K562 (cell line): ENCODE data around the gene MBNL1. TPM values are rescaled to one million over a fixed set of nuclear protein-coding genes. Genes with fewer than 3 reads are reported as not detected.

Experiments used
- ATAC-seq: fragments of 200-7000 bp; cut with Tn5 transposase; 3 replicates; pipeline ENCODE4 v1.9.1; 2020; ENCODE audit warnings: moderate library complexity
- BruUV-seq: library from RNA; stranded (reverse); fragments of 400-500 nt; replicated peaks from 2 replicates; lab custom pipeline; 2021; lab: Mats Ljungman, UMichigan
- CTCF ChIA-PET: fragments of 300-600 bp; formaldehyde crosslinking; extraction: SDS; loops from one replicate; lab custom pipeline; 2021; ENCODE audit warnings: low intra/inter-chr PET ratio; lab: Yijun Ruan, JAX
- POLR2A ChIA-PET: fragments of 300-600, 350-650 bp; sonication (Branson Sonifier 250); formaldehyde crosslinking; extraction: SDS; loops from one replicate; lab custom pipeline; 2021; ENCODE audit warnings: antibody characterized with exemption, inconsistent platforms; lab: Yijun Ruan, JAX
- DNase-seq, 4 experiments: peaks; one replicate each; pipeline versions ENCODE4 v3.0.0 to v3.0.0-alpha.2; 2011 to 2018; ENCODE audit warnings: low spot score in 3 of 4, mixed read lengths in 3 of 4; ENCODE audit errors: extremely low read depth in 1 of 4
- FAIRE-seq: peaks from 2 replicates; lab custom pipeline; 2011; peaks lifted over from hg19 to GRCh38; lab: Jason Lieb, UNC
- H2AFZ ChIP-seq: 2 replicates; pipeline ENCODE4 v1.6.0; 2011; ENCODE audit warnings: low read depth, low read length, control low read depth, inconsistent platforms
- H3K27ac ChIP-seq: fragments of 200-600 bp; 3 replicates; pipeline ENCODE4 v1.8.0; 2011; ENCODE audit warnings: low read depth, mild to moderate bottlenecking, control low read depth, inconsistent platforms, low read length, moderate library complexity, mixed read lengths; ENCODE audit errors: extremely low read depth
- H3K27me3 ChIP-seq, 2 experiments: fragments of 300-600 bp in 1 of 2; 2 replicates in 1 of 2; 3 replicates in 1 of 2; pipeline versions ENCODE4 v1.6.0 to v1.8.0; 2011; ENCODE audit warnings: inconsistent platforms in 2 of 2, low read length in 2 of 2, mild to moderate bottlenecking in 1 of 2, mixed read lengths in 1 of 2, moderate library complexity in 1 of 2; ENCODE audit not compliant: control insufficient read depth in 2 of 2, insufficient read depth in 2 of 2
- H3K36me3 ChIP-seq: fragments of 300-600 bp; 3 replicates; pipeline ENCODE4 v1.8.0; 2011; ENCODE audit warnings: mild to moderate bottlenecking, low read length, inconsistent platforms; ENCODE audit not compliant: control insufficient read depth, insufficient read depth
- H3K4me1 ChIP-seq, 2 experiments: fragments of 200-600 bp in 1 of 2; replicated peaks in 1 of 2; 2 replicates in 1 of 2; 3 replicates in 1 of 2; pipeline versions ENCODE4 v1.5.1 to v1.8.0; 2011; ENCODE audit warnings: inconsistent platforms in 2 of 2, low read length in 2 of 2, mild to moderate bottlenecking in 1 of 2, mixed read lengths in 1 of 2, moderate library complexity in 1 of 2; ENCODE audit not compliant: control insufficient read depth in 2 of 2, insufficient read depth in 2 of 2
- H3K4me2 ChIP-seq: 2 replicates; pipeline ENCODE4 v1.6.1; 2011; ENCODE audit warnings: low read length, control low read depth, inconsistent platforms, mixed read lengths; ENCODE audit not compliant: insufficient read depth
- H3K4me3 ChIP-seq: fragments of 200-600 bp; sonication (generic), shearing (Covaris generic); 2 replicates; pipeline ENCODE4 v1.5.1; 2016; ENCODE audit warnings: control low read depth, inconsistent platforms
- H3K79me2 ChIP-seq: fragments of 200-600 bp; 3 replicates; pipeline ENCODE4 v1.8.0; 2011; ENCODE audit warnings: low read length, inconsistent platforms; ENCODE audit not compliant: control insufficient read depth, insufficient read depth
- H3K9ac ChIP-seq, 2 experiments: 2 replicates each; pipeline versions ENCODE4 v1.6.0 to v1.6.1; 2011; ENCODE audit warnings: low read depth in 2 of 2, low read length in 2 of 2, control low read depth in 1 of 2, inconsistent platforms in 1 of 2, mild to moderate bottlenecking in 1 of 2, mixed read lengths in 1 of 2; ENCODE audit not compliant: insufficient read depth in 1 of 2
- H3K9me1 ChIP-seq: one replicate; pipeline ENCODE4 v1.6.0; 2011; ENCODE audit warnings: inconsistent platforms, mild to moderate bottlenecking, low read length, moderate library complexity; ENCODE audit not compliant: control insufficient read depth, insufficient read depth
- H3K9me3 ChIP-seq: replicated peaks from 2 replicates; pipeline ENCODE4 v1.5.1; 2011; ENCODE audit warnings: low read depth, low read length, inconsistent platforms; ENCODE audit not compliant: control insufficient read depth, insufficient read depth
- H4K20me1 ChIP-seq: replicated peaks from 2 replicates; pipeline ENCODE4 v1.6.1; 2011; ENCODE audit warnings: low read length, inconsistent platforms, mixed read lengths; ENCODE audit not compliant: control insufficient read depth, insufficient read depth
- CBX2 ChIP-seq: fragments of 200-600 bp; sonication (generic); IDR thresholded peaks from one replicate; pipeline ENCODE4 v1.6.1; 2012; ENCODE audit warnings: mild to moderate bottlenecking, low read length, inconsistent platforms; ENCODE audit not compliant: insufficient read depth, poor library complexity, severe bottlenecking
- FIP1L1 ChIP-seq: fragments of 200-400 bp; formaldehyde crosslinking; IDR thresholded peaks from 2 replicates; pipeline ENCODE4 v1.6.1; 2018; ENCODE audit warnings: mild to moderate bottlenecking, low read depth, low read length; ENCODE audit not compliant: poor library complexity, severe bottlenecking
- PHF21A ChIP-seq: fragments of 450-650 bp; IDR thresholded peaks from 2 replicates; pipeline ENCODE4 v1.6.1; 2017; ENCODE audit warnings: low read depth, borderline replicate concordance
- POLR2H ChIP-seq: IDR thresholded peaks from 2 replicates; pipeline ENCODE4 v1.6.1; 2016; ENCODE audit warnings: missing genetic modification characterization, low read depth, mild to moderate bottlenecking, control low read depth, missing compliant biosample characterization, moderate library complexity
- SIN3A ChIP-seq, 2 experiments: fragments of 150-350 bp in 1 of 2; IDR thresholded peaks; 2 replicates each; pipeline ENCODE4 v1.6.1; 2011 to 2016; ENCODE audit warnings: borderline replicate concordance in 2 of 2, low read depth in 2 of 2, low read length in 2 of 2, mild to moderate bottlenecking in 2 of 2, moderate library complexity in 2 of 2; ENCODE audit not compliant: control insufficient read depth in 1 of 2
- SIN3B ChIP-seq: fragments of 450-650 bp; IDR thresholded peaks from 2 replicates; pipeline ENCODE4 v1.6.1; 2017; ENCODE audit warnings: low read depth, mild to moderate bottlenecking, moderate library complexity
- SNIP1 ChIP-seq: fragments of 450-650 bp; IDR thresholded peaks from 2 replicates; pipeline ENCODE4 v1.7.1; 2017; ENCODE audit warnings: low read depth, mild to moderate bottlenecking
- SRSF3 ChIP-seq: fragments of 200-400 bp; formaldehyde crosslinking; IDR thresholded peaks from 2 replicates; pipeline ENCODE4 v1.6.1; 2016; ENCODE audit warnings: mild to moderate bottlenecking, low read length, moderate library complexity; ENCODE audit not compliant: insufficient read depth
- THAP7 ChIP-seq: fragments of 250-450 bp; sonication (Bioruptor Pico); IDR thresholded peaks from 2 replicates; pipeline ENCODE4 v1.5.0; 2021
- ZNF239 ChIP-seq: fragments of 250-450 bp; sonication (Bioruptor Pico); IDR thresholded peaks from 2 replicates; pipeline ENCODE4 v1.4.0; 2020; ENCODE audit warnings: mild to moderate bottlenecking
- ZNF24 ChIP-seq: fragments of 450-650 bp; IDR thresholded peaks from 2 replicates; pipeline ENCODE4 v1.6.1; 2016
- ZNF696 ChIP-seq: fragments of 250-450 bp; sonication (Bioruptor Pico); conservative IDR thresholded peaks from 2 replicates; pipeline ENCODE4 v1.4.0; 2020; ENCODE audit warnings: mild to moderate bottlenecking, moderate library complexity
- WGBS: fragments of 100-300 bp; shearing (Covaris generic); methylation state at CpG from one replicate; pipeline ENCODE4 v1.1.6; 2016; ENCODE audit warnings: low coverage, mixed read lengths; ENCODE audit not compliant: insufficient coverage; ENCODE audit errors: missing lambda C conversion rate; 5-methylcytosine and 5-hydroxymethylcytosine counted together
- in situ Hi-C: fragments of 300-500 bp; cut with MboI; formaldehyde crosslinking; loops from 4 replicates; pipeline ENCODE4 v1.15.0; 2018; ENCODE audit warnings: inconsistent platforms, mixed read lengths
- intact Hi-C: fragments of 100-400 bp; cut with micrococcal nuclease; formaldehyde crosslinking; loops from 2 replicates; pipeline ENCODE4 v1.14.2; 2022
- polyA plus RNA-seq, 8 experiments: library from polyadenylated mRNA; depleted of rRNA in 4 of 8; stranded (reverse) in 5 of 8; unstranded in 3 of 8; fragments of >200 nt; fragmentation: Nextera tagmentation in 2 of 8; fragmentation: Illumina TruSeq in 1 of 8; extraction: Ambion mirVana in 2 of 8; extraction: Trizol in 1 of 8; gene quantifications; 2 replicates each; pipeline versions ENCODE4 v1.2.1 to v1.2.3, GENCODE V29; 2011 to 2014; ENCODE audit warnings: inconsistent platforms in 1 of 8, missing spikeins in 1 of 8
- total RNA-seq, 7 experiments: library from RNA; depleted of rRNA in 6 of 7; stranded (reverse); fragments of >200 nt in 6 of 7; fragmentation: Illumina TruSeq in 2 of 7; extraction: Trizol in 2 of 7; gene quantifications; 2 replicates each; pipeline versions ENCODE4 v1.2.1 to v1.2.3, GENCODE V29; 2011 to 2021; ENCODE audit warnings: low replicate concordance in 1 of 7
- TF ChIP-seq, protein P1 (sequence below): fragments of 450-650 bp; IDR thresholded peaks from 2 replicates; pipeline ENCODE4 v1.6.1; 2016; ENCODE audit warnings: low read depth, mild to moderate bottlenecking, moderate library complexity

Gene MBNL1
- total and polyA plus RNA-seq, 9 of the 15 experiments (the other 6 are each of a cell fraction or from before 2014, with no cell fraction given), result 70.3 to 243 (median 220) TPM

DNA sequence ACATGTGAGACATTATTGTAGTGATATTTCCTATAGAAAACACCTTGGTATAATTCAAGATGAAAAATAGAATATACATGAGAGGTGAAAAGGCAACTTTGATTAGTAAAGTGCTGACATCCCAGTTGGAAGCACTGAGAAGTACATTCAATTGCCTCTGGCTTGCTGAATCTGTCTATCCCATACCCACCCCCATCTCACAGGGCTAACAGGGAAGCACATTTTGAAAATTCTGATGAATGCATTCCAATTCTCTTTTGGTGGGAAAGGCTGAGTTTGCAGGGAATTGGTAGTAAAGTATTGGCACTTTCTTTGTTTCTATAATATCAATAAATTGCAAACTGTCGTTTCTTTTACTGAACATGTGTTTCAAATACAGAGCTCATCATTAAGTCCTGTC is 122.9 kb downstream of the MBNL1 start (continued):
- TF ChIP-seq PHF21A, result no peak
- TF ChIP-seq CBX2, result no peak
- no peak for TF ChIP-seq SNIP1
- TF ChIP-seq, protein P1, sequence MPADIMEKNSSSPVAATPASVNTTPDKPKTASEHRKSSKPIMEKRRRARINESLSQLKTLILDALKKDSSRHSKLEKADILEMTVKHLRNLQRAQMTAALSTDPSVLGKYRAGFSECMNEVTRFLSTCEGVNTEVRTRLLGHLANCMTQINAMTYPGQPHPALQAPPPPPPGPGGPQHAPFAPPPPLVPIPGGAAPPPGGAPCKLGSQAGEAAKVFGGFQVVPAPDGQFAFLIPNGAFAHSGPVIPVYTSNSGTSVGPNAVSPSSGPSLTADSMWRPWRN, result no peak
- TF ChIP-seq SIN3A (IDR thresholded peaks at IDR 0.05; ENCODE audit: borderline replicate concordance in 2 of 2, control insufficient read depth in 1 of 2, low read depth in 2 of 2, low read length in 2 of 2), result no peak
- TF ChIP-seq THAP7, result no peak
- no peak for TF ChIP-seq SRSF3
- no peak for TF ChIP-seq ZNF24

DNA sequence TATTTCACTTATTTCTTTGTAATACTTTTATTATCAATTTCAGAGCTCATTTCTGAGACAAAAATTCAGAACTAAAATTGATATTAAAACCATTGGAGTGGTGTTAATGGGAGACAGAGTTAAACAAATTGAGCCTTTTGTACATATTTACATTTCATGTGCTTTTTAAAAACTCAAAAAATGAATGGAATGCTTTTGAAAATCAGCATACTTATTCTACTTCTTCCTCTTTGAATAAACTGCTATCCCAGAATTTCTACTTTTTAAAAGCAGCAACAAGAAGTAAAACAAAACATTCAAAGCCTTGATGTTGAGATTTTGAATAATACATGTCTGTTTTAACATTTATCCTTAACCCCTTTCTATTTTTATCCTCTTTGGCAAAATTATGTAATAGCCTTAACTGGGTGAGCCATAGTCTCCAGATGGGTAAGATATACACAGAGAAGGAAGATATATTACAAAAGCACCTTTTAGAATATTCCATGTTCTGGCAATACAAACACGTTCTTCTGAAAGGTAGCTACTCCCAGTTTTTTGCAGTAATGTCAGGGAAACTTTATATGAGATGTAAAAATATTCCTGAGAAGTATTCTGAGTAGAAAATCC is 123.6 kb downstream of the MBNL1 start:
- ChIA-PET POLR2A (interaction anchor here (0.9 kb wide), 1 partner anchor 10 kb away, joined by 4 read pairs; no protein-coding TSS in a partner anchor), CTCF (no interaction called here)
- Histone ChIP-seq H3K27me3 (no peaks in the 10 kb centered on the region), H3K27ac (no peak overlapping the region), H3K36me3 (peaks cover 71% of the 10 kb centered on the region), H3K9ac (no peak overlapping the region), H3K9me1 (peaks cover 6% of the 10 kb centered on the region), H3K4me3 (no peak overlapping the region), H3K79me2 (peaks cover 99% of the 10 kb centered on the region), H3K4me2 (no peak overlapping the region), H3K4me1 (no peaks in the 10 kb centered on the region), H2AFZ (no peak overlapping the region), H3K9me3 (no peaks in the 10 kb centered on the region), H4K20me1 (peaks cover 7% of the 10 kb centered on the region)
- in situ Hi-C loops (no loop called here), intact Hi-C loops (no loop called here)
- ATAC-seq (no peak), FAIRE-seq (no peak), DNase-seq (no peak)
- no peak for TF ChIP-seq FIP1L1
- TF ChIP-seq ZNF239 (CRISPR knock-in tag), result no peak
- no peak for TF ChIP-seq ZNF696
- 0 out of 2 replicates have a peak, but pooled peaks have one; percentile 17 for TF ChIP-seq POLR2H (tag)
- TF ChIP-seq SIN3B, result no peak
- no TSS peak for BruUV-seq
- 80% methylated on average over 1 of the region's 1 CpG for WGBS
